ENCODE results near the gene EFNA4.
A peak's percentile ranks its signal among the peaks of the same experiment; 100 is the strongest.

Gene EFNA4

GRCh38 chr1:155086128-155086741 lies 22.7 kb downstream of the EFNA4 start:
- H3K4me1 ChIP-seq (ENCODE audit: control insufficient read depth in 1 of 2, insufficient read depth in 2 of 2, low read length in 2 of 2) = peaks cover 5 to 27% of the 10 kb centered on the region in 2 donors
- H3K27ac ChIP-seq (ENCODE audit: low read length) = no peak overlapping the region
- H3K4me3 ChIP-seq (ENCODE audit: low read depth in 1 of 2, low read length in 2 of 2) = peak overlapping the region in 1 of 2 donors; percentile 78
- H3K27me3 ChIP-seq (ENCODE audit: low read depth, low read length) = peaks cover 30% of the 10 kb centered on the region
- H3K9me3 ChIP-seq (ENCODE audit: control insufficient read depth in 1 of 2, low read length in 2 of 2) = no peaks in the 10 kb centered on the region
- H3K36me3 ChIP-seq (ENCODE audit: control insufficient read depth in 1 of 2, insufficient read depth in 2 of 2, low read length in 2 of 2) = no peaks in the 10 kb centered on the region

- Histone ChIP-seq H3K36me3 (ENCODE audit: control insufficient read depth in 1 of 2, insufficient read depth in 2 of 2, low read length in 2 of 2) (no peaks in the 10 kb centered on the region), H3K4me1 (ENCODE audit: control insufficient read depth in 1 of 2, insufficient read depth in 2 of 2, low read length in 2 of 2) (peaks cover 0 to 26% of the 10 kb centered on the region in 2 donors), H3K27me3 (ENCODE audit: low read depth, low read length) (peaks cover 24% of the 10 kb centered on the region), H3K27ac (ENCODE audit: low read length) (no peak overlapping the region), H3K4me3 (ENCODE audit: low read depth in 1 of 2, low read length in 2 of 2) (no peak overlapping the region), H3K9me3 (ENCODE audit: control insufficient read depth in 1 of 2, low read length in 2 of 2) (no peaks in the 10 kb centered on the region)
Measured at GRCh38 chr1:155086856-155087535, 23.5 kb downstream of the EFNA4 start.

GRCh38 chr1:155091071-155092051 lies 27.8 kb downstream of the EFNA4 start:
- H3K27ac ChIP-seq (ENCODE audit: low read length) = no peak overlapping the region
- peaks cover 4 to 26% of the 10 kb centered on the region in 2 donors for H3K4me1 ChIP-seq (ENCODE audit: control insufficient read depth in 1 of 2, insufficient read depth in 2 of 2, low read length in 2 of 2)
- H3K4me3 ChIP-seq (ENCODE audit: low read depth in 1 of 2, low read length in 2 of 2) = no peak overlapping the region

GRCh38 chr1:155092131-155092530 lies 28.6 kb downstream of the EFNA4 start:
- H3K27me3 ChIP-seq (ENCODE audit: low read depth, low read length) = no peaks in the 10 kb centered on the region
- H3K36me3 ChIP-seq (ENCODE audit: control insufficient read depth in 1 of 2, insufficient read depth in 2 of 2, low read length in 2 of 2) = no peaks in the 10 kb centered on the region
- H3K4me1 ChIP-seq (ENCODE audit: control insufficient read depth in 1 of 2, insufficient read depth in 2 of 2, low read length in 2 of 2) = peaks cover 4 to 26% of the 10 kb centered on the region in 2 donors
- no peak overlapping the region for H3K27ac ChIP-seq (ENCODE audit: low read length)
- no peaks in the 10 kb centered on the region for H3K9me3 ChIP-seq (ENCODE audit: control insufficient read depth in 1 of 2, low read length in 2 of 2)
- no peak overlapping the region for H3K4me3 ChIP-seq (ENCODE audit: low read depth in 1 of 2, low read length in 2 of 2)

More at GRCh38 chr1:155091071-155092051, 27.8 kb downstream of the EFNA4 start:
- Histone ChIP-seq H3K27me3 (ENCODE audit: low read depth, low read length) (no peaks in the 10 kb centered on the region), H3K36me3 (ENCODE audit: control insufficient read depth in 1 of 2, insufficient read depth in 2 of 2, low read length in 2 of 2) (no peaks in the 10 kb centered on the region), H3K9me3 (ENCODE audit: control insufficient read depth in 1 of 2, low read length in 2 of 2) (no peaks in the 10 kb centered on the region)

GRCh38 chr1:155092641-155093040 lies 29.1 kb downstream of the EFNA4 start:
- Histone ChIP-seq H3K36me3 (ENCODE audit: control insufficient read depth in 1 of 2, insufficient read depth in 2 of 2, low read length in 2 of 2) (no peaks in the 10 kb centered on the region), H3K27ac (ENCODE audit: low read length) (no peak overlapping the region), H3K27me3 (ENCODE audit: low read depth, low read length) (no peaks in the 10 kb centered on the region), H3K4me3 (ENCODE audit: low read depth in 1 of 2, low read length in 2 of 2) (no peak overlapping the region), H3K4me1 (ENCODE audit: control insufficient read depth in 1 of 2, insufficient read depth in 2 of 2, low read length in 2 of 2) (peaks cover 4 to 26% of the 10 kb centered on the region in 2 donors), H3K9me3 (ENCODE audit: control insufficient read depth in 1 of 2, low read length in 2 of 2) (no peaks in the 10 kb centered on the region)

GRCh38 chr1:155093911-155094621 lies 30.5 kb downstream of the EFNA4 start:
- Histone ChIP-seq H3K27me3 (ENCODE audit: low read depth, low read length) (no peaks in the 10 kb centered on the region), H3K4me3 (ENCODE audit: low read depth in 1 of 2, low read length in 2 of 2) (no peak overlapping the region), H3K27ac (ENCODE audit: low read length) (no peak overlapping the region), H3K4me1 (ENCODE audit: control insufficient read depth in 1 of 2, insufficient read depth in 2 of 2, low read length in 2 of 2) (peaks cover 4 to 26% of the 10 kb centered on the region in 2 donors), H3K36me3 (ENCODE audit: control insufficient read depth in 1 of 2, insufficient read depth in 2 of 2, low read length in 2 of 2) (no peaks in the 10 kb centered on the region), H3K9me3 (ENCODE audit: control insufficient read depth in 1 of 2, low read length in 2 of 2) (no peaks in the 10 kb centered on the region)

GRCh38 chr1:155094622-155094948 lies 31.0 kb downstream of the EFNA4 start:
- H3K27ac ChIP-seq (ENCODE audit: low read length) = no peak overlapping the region

GRCh38 chr1:155099331-155099730 lies 35.8 kb downstream of the EFNA4 start:
- peaks cover 0 to 4% of the 10 kb centered on the region in 2 donors for H3K4me1 ChIP-seq (ENCODE audit: control insufficient read depth in 1 of 2, insufficient read depth in 2 of 2, low read length in 2 of 2)
- no peaks in the 10 kb centered on the region for H3K9me3 ChIP-seq (ENCODE audit: control insufficient read depth in 1 of 2, low read length in 2 of 2)
- no peaks in the 10 kb centered on the region for H3K36me3 ChIP-seq (ENCODE audit: control insufficient read depth in 1 of 2, insufficient read depth in 2 of 2, low read length in 2 of 2)
- H3K27ac ChIP-seq (ENCODE audit: low read length) = no peak overlapping the region
- no peaks in the 10 kb centered on the region for H3K27me3 ChIP-seq (ENCODE audit: low read depth, low read length)
- no peak overlapping the region for H3K4me3 ChIP-seq (ENCODE audit: low read depth in 1 of 2, low read length in 2 of 2)

More at GRCh38 chr1:155094622-155094948, 31.0 kb downstream of the EFNA4 start:
- Histone ChIP-seq H3K36me3 (ENCODE audit: control insufficient read depth in 1 of 2, insufficient read depth in 2 of 2, low read length in 2 of 2) (no peaks in the 10 kb centered on the region), H3K27me3 (ENCODE audit: low read depth, low read length) (no peaks in the 10 kb centered on the region), H3K4me3 (ENCODE audit: low read depth in 1 of 2, low read length in 2 of 2) (no peak overlapping the region), H3K9me3 (ENCODE audit: control insufficient read depth in 1 of 2, low read length in 2 of 2) (no peaks in the 10 kb centered on the region), H3K4me1 (ENCODE audit: control insufficient read depth in 1 of 2, insufficient read depth in 2 of 2, low read length in 2 of 2) (peaks cover 4 to 26% of the 10 kb centered on the region in 2 donors)

- no peaks in the 10 kb centered on the region for H3K4me1 ChIP-seq (ENCODE audit: control insufficient read depth in 1 of 2, insufficient read depth in 2 of 2, low read length in 2 of 2)
- no peaks in the 10 kb centered on the region for H3K9me3 ChIP-seq (ENCODE audit: control insufficient read depth in 1 of 2, low read length in 2 of 2)
- no peak overlapping the region for H3K27ac ChIP-seq (ENCODE audit: low read length)
- no peaks in the 10 kb centered on the region for H3K36me3 ChIP-seq (ENCODE audit: control insufficient read depth in 1 of 2, insufficient read depth in 2 of 2, low read length in 2 of 2)
- H3K4me3 ChIP-seq (ENCODE audit: low read depth in 1 of 2, low read length in 2 of 2) = no peak overlapping the region
- H3K27me3 ChIP-seq (ENCODE audit: low read depth, low read length) = no peaks in the 10 kb centered on the region
Measured at GRCh38 chr1:155103325-155103724, 39.8 kb downstream of the EFNA4 start.

GRCh38 chr1:155104605-155105534 lies 41.3 kb downstream of the EFNA4 start:
- Histone ChIP-seq H3K4me1 (ENCODE audit: control insufficient read depth in 1 of 2, insufficient read depth in 2 of 2, low read length in 2 of 2) (no peaks in the 10 kb centered on the region), H3K27me3 (ENCODE audit: low read depth, low read length) (no peaks in the 10 kb centered on the region), H3K4me3 (ENCODE audit: low read depth in 1 of 2, low read length in 2 of 2) (no peak overlapping the region), H3K36me3 (ENCODE audit: control insufficient read depth in 1 of 2, insufficient read depth in 2 of 2, low read length in 2 of 2) (no peaks in the 10 kb centered on the region), H3K27ac (ENCODE audit: low read length) (no peak overlapping the region), H3K9me3 (ENCODE audit: control insufficient read depth in 1 of 2, low read length in 2 of 2) (no peaks in the 10 kb centered on the region)

Measured in muscle layer of duodenum (tissue), 2 donors.